HG03460 (cell line): ENCODE measurements around the gene OXER1.
A peak's percentile ranks its signal among the peaks of the same experiment; 100 is the strongest.

Experiments used
- ATAC-seq: cut with Tn5 transposase; IDR thresholded peaks from one replicate; pipeline ENCODE4 v1.9.1; 2021; ENCODE audit not compliant: unreplicated experiment

OXER1 gene

GRCh38 chr2:42794271-42795046, 30.5 kb upstream of the OXER1 start:
- no peak for ATAC-seq

GRCh38 chr2:42793334-42794270, 29.7 kb upstream of the OXER1 start:
- peak; percentile 3 for ATAC-seq

GRCh38 chr2:42792583-42793333, 28.8 kb upstream of the OXER1 start, which contains the start of gene HAAO:
TSS of gene HAAO (minus strand) at chr2:42792583. CDS start at chr2:42792536, 47 bp downstream.
- ATAC-seq, result peak; percentile 36

- ATAC-seq, result peak; percentile 33
These were observed 28.2 kb upstream of the OXER1 start for GRCh38 chr2:42792087-42792582.

GRCh38 chr2:42791606-42792005, 27.7 kb upstream of the OXER1 start:
- ATAC-seq, result no peak

- no peak for ATAC-seq
These were observed 25.8 kb upstream of the OXER1 start for GRCh38 chr2:42789751-42790150.

- no peak for ATAC-seq
These were observed 24.9 kb upstream of the OXER1 start for GRCh38 chr2:42788882-42789281.

GRCh38 chr2:42788478-42788793, 24.5 kb upstream of the OXER1 start:
- no peak for ATAC-seq

- ATAC-seq, result no peak
These were observed 24.0 kb upstream of the OXER1 start for GRCh38 chr2:42787788-42788477.

GRCh38 chr2:42787424-42787787, 23.5 kb upstream of the OXER1 start:
- no peak for ATAC-seq

- no peak for ATAC-seq
These were observed 22.8 kb upstream of the OXER1 start for GRCh38 chr2:42786561-42787345.

GRCh38 chr2:42784204-42784880, 20.4 kb upstream of the OXER1 start:
- no peak for ATAC-seq

GRCh38 chr2:42783511-42783910, 19.6 kb upstream of the OXER1 start:
- no peak for ATAC-seq

- ATAC-seq, result no peak
These were observed 17.2 kb upstream of the OXER1 start for GRCh38 chr2:42781181-42781580.

GRCh38 chr2:42777883-42778805, 14.2 kb upstream of the OXER1 start:
- ATAC-seq, result no peak

GRCh38 chr2:42775810-42776209, 11.9 kb upstream of the OXER1 start:
- no peak for ATAC-seq

- ATAC-seq, result no peak
These were observed 11.3 kb upstream of the OXER1 start for GRCh38 chr2:42775186-42775585.

GRCh38 chr2:42771546-42772153, 7.7 kb upstream of the OXER1 start:
- no peak for ATAC-seq
